ENCODE measurements around the gene NID2. TPM values are rescaled to one million over a fixed set of nuclear protein-coding genes. Genes with fewer than 3 reads are reported as not detected.
A peak's percentile ranks its signal among the peaks of the same experiment; 100 is the strongest.

The NID2 gene
- total RNA-seq, 1 donor from 2014 or later = 35.2 TPM

GRCh38 chr14:52095336-52095735 is 26.5 kb upstream of the NID2 start:
- no peak for TF ChIP-seq CTCF (IDR thresholded peaks at IDR 0.05; ENCODE audit: borderline replicate concordance)
- Histone ChIP-seq H3K27me3 (ENCODE audit: low read depth) (no peaks in the 10 kb centered on the region), H3K9me3 (replicated peaks) (no peaks in the 10 kb centered on the region), H3K4me1 (peaks cover 3% of the 10 kb centered on the region), H3K27ac (replicated peaks) (no peak overlapping the region), H3K36me3 (no peaks in the 10 kb centered on the region), H3K4me3 (no peak overlapping the region)
- intact Hi-C loops (cut with micrococcal nuclease) = no loop called here
- DNase-seq = no peak

- TF ChIP-seq CTCF (IDR thresholded peaks at IDR 0.05; ENCODE audit: borderline replicate concordance) = no peak
- Histone ChIP-seq H3K4me3 (no peak overlapping the region), H3K36me3 (no peaks in the 10 kb centered on the region), H3K4me1 (peaks cover 6% of the 10 kb centered on the region), H3K9me3 (replicated peaks) (no peaks in the 10 kb centered on the region), H3K27ac (replicated peaks) (no peak overlapping the region), H3K27me3 (ENCODE audit: low read depth) (no peaks in the 10 kb centered on the region)
- intact Hi-C loops (cut with micrococcal nuclease) = no loop called here
- no peak for DNase-seq
Measured at GRCh38 chr14:52094546-52095271, 25.9 kb upstream of the NID2 start.

- Histone ChIP-seq H3K9me3 (replicated peaks) (no peaks in the 10 kb centered on the region), H3K4me1 (peaks cover 26% of the 10 kb centered on the region), H3K27ac (replicated peaks) (no peak overlapping the region), H3K4me3 (no peak overlapping the region), H3K36me3 (no peaks in the 10 kb centered on the region), H3K27me3 (ENCODE audit: low read depth) (no peaks in the 10 kb centered on the region)
- intact Hi-C loops (cut with micrococcal nuclease) = no loop called here
- TF ChIP-seq CTCF (IDR thresholded peaks at IDR 0.05; ENCODE audit: borderline replicate concordance) = no peak
- no peak for DNase-seq
Measured at GRCh38 chr14:52091928-52092327, 23.1 kb upstream of the NID2 start.

- no peaks in the 10 kb centered on the region for H3K36me3 ChIP-seq
- DNase-seq = no peak
- no peak overlapping the region for H3K4me3 ChIP-seq
- intact Hi-C loops (cut with micrococcal nuclease) = no loop called here
- TF ChIP-seq CTCF (IDR thresholded peaks at IDR 0.05; ENCODE audit: borderline replicate concordance) = no peak
- H3K27ac ChIP-seq (replicated peaks) = no peak overlapping the region
- no peaks in the 10 kb centered on the region for H3K27me3 ChIP-seq (ENCODE audit: low read depth)
- H3K4me1 ChIP-seq = peaks cover 26% of the 10 kb centered on the region
- H3K9me3 ChIP-seq (replicated peaks) = no peaks in the 10 kb centered on the region
Measured at GRCh38 chr14:52090936-52091335, 22.1 kb upstream of the NID2 start.

- intact Hi-C loops (cut with micrococcal nuclease) = no loop called here
- peaks cover 11% of the 10 kb centered on the region for H3K9me3 ChIP-seq (replicated peaks)
- no peak for DNase-seq
Measured at GRCh38 chr14:52089218-52089617, 20.4 kb upstream of the NID2 start.

More at GRCh38 chr14:52089218-52089617, 20.4 kb upstream of the NID2 start:
- Histone ChIP-seq H3K4me3 (no peak overlapping the region), H3K36me3 (no peaks in the 10 kb centered on the region), H3K27me3 (ENCODE audit: low read depth) (no peaks in the 10 kb centered on the region), H3K27ac (replicated peaks) (peak overlapping the region; percentile 15), H3K4me1 (peaks cover 23% of the 10 kb centered on the region)
- TF ChIP-seq CTCF (IDR thresholded peaks at IDR 0.05; ENCODE audit: borderline replicate concordance) = no peak
